ENCODE data around the gene CAPN7. TPM values are rescaled to one million over a fixed set of nuclear protein-coding genes. Genes with fewer than 3 reads are reported as not detected.

Gene CAPN7
- total RNA-seq, 4 donors from 2014 or later, result 33.8 to 153 (median 69.7) TPM

DNA sequence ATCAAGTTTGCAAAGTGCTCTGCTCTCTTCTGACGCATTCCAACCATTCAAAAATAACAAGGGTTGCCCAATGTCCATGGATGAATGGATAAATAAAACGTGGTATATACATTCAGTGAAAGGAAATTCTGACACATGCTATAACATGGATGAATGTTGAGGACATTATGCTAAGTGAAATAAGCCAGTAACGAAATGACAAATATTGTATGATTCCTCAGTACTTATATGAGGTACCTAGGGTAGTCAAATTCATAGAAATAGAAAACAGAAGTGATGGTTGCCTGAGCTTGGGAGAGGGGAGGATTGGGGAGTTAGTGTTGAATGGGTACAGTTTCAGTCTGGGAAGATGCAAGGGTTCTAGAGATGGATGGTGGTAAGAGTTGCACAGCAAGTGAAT, 92.5 kb downstream of the CAPN7 start:
- in situ Hi-C loops (cut with MboI; ENCODE audit: low sequenced_read_pairs in 4 of 4) (no loop called here), intact Hi-C loops (cut with DNase I; ENCODE audit: low total_unique reads) (no loop called here)
- ATAC-seq (no peak), DNase-seq (no peak)
- Histone ChIP-seq H3K27me3 (no peaks in the 10 kb centered on the region), H3K4me3 (no peak overlapping the region), H3K9me3 (no peaks in the 10 kb centered on the region), H3K36me3 (peaks cover 0 to 9% of the 10 kb centered on the region in 2 donors), H3K4me1 (peaks cover 37 to 40% of the 10 kb centered on the region in 2 donors), H3K27ac (peak overlapping the region in 2 of 4 donors; percentile 63 to 89)
- TF ChIP-seq POLR2A (IDR thresholded peaks at IDR 0.05), result no peak
- TF ChIP-seq, protein P1, sequence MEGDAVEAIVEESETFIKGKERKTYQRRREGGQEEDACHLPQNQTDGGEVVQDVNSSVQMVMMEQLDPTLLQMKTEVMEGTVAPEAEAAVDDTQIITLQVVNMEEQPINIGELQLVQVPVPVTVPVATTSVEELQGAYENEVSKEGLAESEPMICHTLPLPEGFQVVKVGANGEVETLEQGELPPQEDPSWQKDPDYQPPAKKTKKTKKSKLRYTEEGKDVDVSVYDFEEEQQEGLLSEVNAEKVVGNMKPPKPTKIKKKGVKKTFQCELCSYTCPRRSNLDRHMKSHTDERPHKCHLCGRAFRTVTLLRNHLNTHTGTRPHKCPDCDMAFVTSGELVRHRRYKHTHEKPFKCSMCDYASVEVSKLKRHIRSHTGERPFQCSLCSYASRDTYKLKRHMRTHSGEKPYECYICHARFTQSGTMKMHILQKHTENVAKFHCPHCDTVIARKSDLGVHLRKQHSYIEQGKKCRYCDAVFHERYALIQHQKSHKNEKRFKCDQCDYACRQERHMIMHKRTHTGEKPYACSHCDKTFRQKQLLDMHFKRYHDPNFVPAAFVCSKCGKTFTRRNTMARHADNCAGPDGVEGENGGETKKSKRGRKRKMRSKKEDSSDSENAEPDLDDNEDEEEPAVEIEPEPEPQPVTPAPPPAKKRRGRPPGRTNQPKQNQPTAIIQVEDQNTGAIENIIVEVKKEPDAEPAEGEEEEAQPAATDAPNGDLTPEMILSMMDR (IDR thresholded peaks at IDR 0.05 in 4 of 5, conservative IDR thresholded peaks at IDR 0.05 in 1 of 5), result no peak

DNA sequence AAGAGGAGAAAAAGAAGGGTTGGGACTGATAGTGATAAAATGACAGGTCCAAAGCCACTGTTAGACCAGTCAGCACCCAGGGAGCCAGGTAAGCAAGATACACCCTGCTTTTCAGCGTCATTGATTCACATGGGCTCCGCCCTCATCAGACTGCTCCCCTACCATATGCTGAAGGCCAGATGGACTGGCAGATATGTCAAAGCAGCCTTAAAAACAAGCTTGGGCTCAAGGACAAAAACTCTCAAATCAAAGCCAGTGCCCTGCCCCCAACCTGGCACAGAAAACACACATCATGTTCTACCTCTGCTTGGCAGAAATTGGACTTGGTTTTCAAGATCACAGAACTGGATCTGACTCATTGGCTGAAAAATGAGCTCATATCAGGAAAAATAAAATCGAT, 93.0 kb downstream of the CAPN7 start:
- no peak overlapping the region for H3K4me3 ChIP-seq
- no peak for ATAC-seq
- H3K27me3 ChIP-seq, result no peaks in the 10 kb centered on the region
- no peak for DNase-seq
- H3K27ac ChIP-seq, result peak overlapping the region in 3 of 4 donors; percentile 2 to 89 (median 63)
- TF ChIP-seq POLR2A (IDR thresholded peaks at IDR 0.05), result no peak
- TF ChIP-seq, protein P1 (IDR thresholded peaks at IDR 0.05 in 4 of 5, conservative IDR thresholded peaks at IDR 0.05 in 1 of 5), result no peak
- no peaks in the 10 kb centered on the region for H3K9me3 ChIP-seq
- H3K36me3 ChIP-seq, result peaks cover 0 to 13% of the 10 kb centered on the region in 2 donors
- peaks cover 34 to 39% of the 10 kb centered on the region in 2 donors for H3K4me1 ChIP-seq
- in situ Hi-C loops (cut with MboI; ENCODE audit: low sequenced_read_pairs in 4 of 4), result no loop called here
- intact Hi-C loops (cut with DNase I; ENCODE audit: low total_unique reads), result no loop called here

DNA sequence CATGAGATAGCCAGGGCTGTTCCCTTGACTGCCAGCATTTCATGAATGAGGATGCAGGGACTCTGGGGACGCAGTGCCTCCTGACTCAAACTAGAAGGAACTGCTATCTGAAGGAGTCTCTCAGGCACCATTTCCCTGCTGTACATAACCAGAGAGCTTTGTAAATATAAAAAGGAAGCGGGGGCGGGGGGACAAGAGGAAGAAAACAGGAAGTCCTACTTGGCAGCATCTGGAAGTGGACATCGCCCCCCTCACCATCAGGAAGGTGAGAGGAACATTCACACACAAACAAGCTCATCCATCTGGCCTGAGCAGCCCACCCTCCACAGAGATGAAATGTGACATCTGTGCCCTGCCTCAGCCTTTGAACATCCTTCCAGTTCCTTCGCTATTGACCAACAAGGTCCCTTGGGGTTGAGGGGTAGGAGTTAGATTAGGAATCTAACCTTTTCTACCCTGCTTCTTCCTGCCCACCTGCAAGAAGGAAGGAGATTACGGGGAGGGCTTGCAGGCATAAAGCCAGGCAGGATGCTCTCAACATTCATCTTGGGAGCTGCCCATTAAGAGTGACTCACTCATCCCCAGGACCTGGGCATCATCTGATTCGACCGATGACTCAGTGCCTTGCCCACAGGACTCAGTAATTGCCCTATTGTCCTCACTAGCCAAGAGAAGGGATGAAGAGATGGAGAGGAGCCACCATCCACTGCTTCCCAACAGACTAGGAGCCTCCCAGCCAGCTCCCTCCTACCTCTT, 94.5 kb downstream of the CAPN7 start:
- peak overlapping the region; percentile 60 to 89 (median 69) for H3K27ac ChIP-seq
- H3K4me3 ChIP-seq, result no peak overlapping the region
- intact Hi-C loops (cut with DNase I; ENCODE audit: low total_unique reads) (no loop called here), in situ Hi-C loops (cut with MboI; ENCODE audit: low sequenced_read_pairs in 4 of 4) (no loop called here)
- peaks cover 0 to 13% of the 10 kb centered on the region in 2 donors for H3K36me3 ChIP-seq
- no peaks in the 10 kb centered on the region for H3K9me3 ChIP-seq
- no peaks in the 10 kb centered on the region for H3K27me3 ChIP-seq
- peak; percentile 25 to 60 for TF ChIP-seq POLR2A (IDR thresholded peaks at IDR 0.05)
- TF ChIP-seq, protein P1 (IDR thresholded peaks at IDR 0.05 in 4 of 5, conservative IDR thresholded peaks at IDR 0.05 in 1 of 5), result peak in 1 of 5 experiments; percentile 9
- peaks cover 36 to 38% of the 10 kb centered on the region in 2 donors for H3K4me1 ChIP-seq
- DNase-seq (peak; percentile 63 to 84), ATAC-seq (peak; percentile 91 to 95)

DNA sequence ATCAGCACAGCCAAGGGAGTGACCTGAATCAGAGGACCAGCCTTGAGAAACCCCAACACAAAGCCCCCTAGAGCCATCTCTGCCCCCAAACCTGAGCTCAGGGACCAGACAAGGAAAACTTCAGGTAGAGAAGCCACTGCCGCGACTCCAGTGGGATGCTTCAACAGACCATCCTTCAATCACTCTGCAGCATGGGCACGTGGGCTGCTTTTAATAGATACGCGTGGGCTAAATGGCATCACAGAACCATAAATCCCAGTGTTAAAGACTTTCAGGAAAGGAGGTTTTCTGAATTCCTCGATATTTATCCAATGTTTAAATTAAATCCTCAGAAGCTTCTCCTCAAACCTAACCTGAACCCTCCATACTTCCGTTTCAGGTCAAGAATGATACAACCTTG, 95.7 kb downstream of the CAPN7 start:
- no peak for ATAC-seq
- H3K27me3 ChIP-seq, result no peaks in the 10 kb centered on the region
- peaks cover 28 to 38% of the 10 kb centered on the region in 2 donors for H3K4me1 ChIP-seq
- DNase-seq, result no peak
- TF ChIP-seq, protein P1 (IDR thresholded peaks at IDR 0.05 in 4 of 5, conservative IDR thresholded peaks at IDR 0.05 in 1 of 5), result no peak
- TF ChIP-seq POLR2A (IDR thresholded peaks at IDR 0.05), result no peak
- intact Hi-C loops (cut with DNase I; ENCODE audit: low total_unique reads), result no loop called here
- H3K4me3 ChIP-seq, result no peak overlapping the region
- H3K9me3 ChIP-seq, result no peaks in the 10 kb centered on the region
- in situ Hi-C loops (cut with MboI; ENCODE audit: low sequenced_read_pairs in 4 of 4), result no loop called here
- peak overlapping the region in 3 of 4 donors; percentile 63 to 89 (median 75) for H3K27ac ChIP-seq
- peaks cover 0 to 13% of the 10 kb centered on the region in 2 donors for H3K36me3 ChIP-seq

Other genes starting within 250 kb of the CAPN7 start
- gene MRPS25, start 140.9 kb upstream of the CAPN7 start, total RNA-seq, result 10 to 100 TPM; 71.4 to 88.6 (median 73.9) TPM
- gene RBSN, start 107.1 kb upstream of the CAPN7 start, total RNA-seq, result 10 to 100 TPM; 26.8 to 42.6 (median 28.6) TPM
- gene SH3BP5, start 126.3 kb downstream of the CAPN7 start, total RNA-seq, result 100 to 1,000 TPM in 2 of 4 donors, 10 to 100 TPM in 2; 31.5 to 111 (median 75.5) TPM
- 10 to 100 TPM in 1 of 4 donors, 1 to 10 TPM in 3; 6.8 to 22.0 (median 7.8) TPM for gene METTL6, start 221.3 kb downstream of the CAPN7 start, total RNA-seq
- gene EAF1, start 221.4 kb downstream of the CAPN7 start, total RNA-seq, result 10 to 100 TPM in 2 of 4 donors, 1 to 10 TPM in 2; 9.4 to 17.3 (median 10.5) TPM